Gastroesophageal sphincter (tissue), 4 donors: ENCODE data around the gene IL13. TPM values are rescaled to one million over a fixed set of nuclear protein-coding genes. Genes with fewer than 3 reads are reported as not detected.

ENCODE experiments used
- ATAC-seq: fragments of 150-250 bp; one replicate; pipeline ENCODE4 v1.9.1; 2016; ENCODE audit warnings: mild to moderate bottlenecking, moderate library complexity
- H3K27ac ChIP-seq, 4 donors: fragments of 200-600 bp; sonication (generic) in 3 of 4; 1 replicate in 3 of 4; 2 replicates in 1 of 4; pipeline ENCODE4 v1.5.1; 2016 to 2019
- H3K27me3 ChIP-seq: fragments of 200-600 bp; sonication (generic); one replicate; pipeline ENCODE4 v1.5.1; 2019
- H3K36me3 ChIP-seq, 2 donors: fragments of 200-600 bp; sonication (generic); one replicate each; pipeline ENCODE4 v1.5.1; 2019; ENCODE audit warnings: control low read depth in 1 of 2
- H3K4me1 ChIP-seq, 3 donors: fragments of 200-600 bp; sonication (generic); 1 replicate in 2 of 3; 2 replicates in 1 of 3; pipeline ENCODE4 v1.5.1; 2016 to 2019; ENCODE audit warnings: control low read depth in 2 of 3
- H3K4me3 ChIP-seq, 2 donors: fragments of 200-600 bp; sonication (generic); one replicate each; pipeline ENCODE4 v1.5.1; 2019; ENCODE audit warnings: mild to moderate bottlenecking in 1 of 2, moderate library complexity in 1 of 2
- H3K9me3 ChIP-seq, 3 donors: fragments of 200-600 bp; sonication (generic); one replicate each; pipeline ENCODE4 v1.5.1; 2017 to 2019; ENCODE audit warnings: control low read depth in 2 of 3
- CTCF ChIP-seq, 4 experiments: fragments of 200-600 bp in 2 of 4; fragments of 450-650 bp in 2 of 4; sonication (generic) in 1 of 4; IDR thresholded peaks; one replicate each; pipeline ENCODE4 v1.5.1; 2017 to 2019; ENCODE audit warnings: antibody characterized with exemption in 4 of 4, mild to moderate bottlenecking in 2 of 4, moderate library complexity in 2 of 4
- EP300 ChIP-seq: sonication (generic); formaldehyde crosslinking; IDR thresholded peaks from one replicate; pipeline ENCODE4 v1.6.1; 2017; ENCODE audit warnings: antibody characterized with exemption, mild to moderate bottlenecking
- POLR2A ChIP-seq, 2 donors: fragments of 450-650 bp; IDR thresholded peaks; one replicate each; pipeline ENCODE4 v1.6.1; 2017; ENCODE audit warnings: antibody characterized with exemption in 2 of 2, mild to moderate bottlenecking in 2 of 2, moderate library complexity in 1 of 2
- POLR2AphosphoS5 ChIP-seq: sonication (generic); formaldehyde crosslinking; IDR thresholded peaks from one replicate; pipeline ENCODE4 v1.6.1; 2017; ENCODE audit warnings: antibody characterized with exemption
- WGBS, 2 donors: methylation state at CpG; one replicate each; pipeline ENCODE4 v1.1.5; 2018; ENCODE audit warnings: low coverage in 1 of 2; 5-methylcytosine and 5-hydroxymethylcytosine counted together
- total RNA-seq, 4 donors: library from RNA; depleted of rRNA; stranded (reverse); fragments of >200 nt; gene quantifications; one replicate each; pipeline ENCODE4 v1.1.0, GENCODE V29; 2016

Gene IL13
- total RNA-seq, 4 donors from 2014 or later = not detected

- H3K4me1 ChIP-seq = peaks cover 0 to 21% (median 0%) of the 10 kb centered on the region in 3 donors
- H3K27ac ChIP-seq = peak overlapping the region in 3 of 4 donors; percentile 52 to 73 (median 66)
- H3K4me3 ChIP-seq = no peak overlapping the region
- TF ChIP-seq EP300 (no peak), POLR2A (IDR thresholded peaks at IDR 0.05) (no peak), POLR2AphosphoS5 (peak; percentile 46)
- peak; percentile 50 for ATAC-seq
- no peaks in the 10 kb centered on the region for H3K36me3 ChIP-seq
- WGBS, 2 donors = 41 to 56% methylated on average over 5 to 8 of the region's 13 CpGs
- no peaks in the 10 kb centered on the region for H3K9me3 ChIP-seq
- no peaks in the 10 kb centered on the region for H3K27me3 ChIP-seq
Measured at GRCh38 chr5:132674671-132675506, 16.9 kb downstream of the IL13 start.

DNA sequence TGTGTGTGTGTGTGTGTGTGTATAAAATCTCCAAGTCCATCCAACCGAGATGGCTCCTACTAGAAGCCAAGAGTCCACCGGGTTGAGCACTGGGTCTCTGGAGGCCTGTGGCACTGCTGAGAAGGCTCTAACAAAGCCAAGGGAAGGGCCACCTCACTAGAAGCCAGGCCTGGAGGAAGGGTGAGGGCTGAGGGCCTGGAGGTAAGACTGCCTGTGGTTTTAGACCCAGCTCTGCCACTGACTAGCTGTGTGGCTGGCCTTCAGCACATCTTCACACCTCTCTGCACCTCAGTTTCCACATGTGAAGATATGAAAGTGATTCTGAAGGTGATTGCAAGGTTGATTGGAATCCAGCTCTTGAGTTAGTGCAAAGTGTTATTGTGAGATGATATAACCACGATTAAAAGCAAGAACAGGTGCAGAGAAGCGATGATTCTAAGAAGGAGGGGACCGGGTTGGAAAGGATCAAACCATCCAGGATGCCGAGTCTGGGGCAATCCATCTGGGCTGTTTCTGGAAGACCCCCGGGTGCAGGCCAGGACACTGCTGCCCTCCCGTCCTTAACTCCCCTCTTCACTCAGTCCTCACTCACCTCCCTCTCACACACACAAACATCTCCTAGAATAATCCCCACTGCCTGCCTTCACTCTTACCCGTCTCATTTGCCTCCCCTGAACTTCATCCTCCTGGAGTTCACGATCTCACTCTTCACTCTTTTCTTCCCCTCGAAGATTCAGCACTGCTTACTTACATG, 18.1 kb downstream of the IL13 start:
- no peaks in the 10 kb centered on the region for H3K36me3 ChIP-seq
- no peak overlapping the region for H3K27ac ChIP-seq
- no peaks in the 10 kb centered on the region for H3K27me3 ChIP-seq
- H3K4me1 ChIP-seq = peaks cover 0 to 21% (median 0%) of the 10 kb centered on the region in 3 donors
- no peaks in the 10 kb centered on the region for H3K9me3 ChIP-seq
- no peak overlapping the region for H3K4me3 ChIP-seq
- ATAC-seq = no peak
- whole genome bisulfite sequencing, 2 donors = 86 to 97% methylated on average over 7 to 9 of the region's 11 CpGs
- TF ChIP-seq EP300 = no peak
- TF ChIP-seq POLR2AphosphoS5 = no peak
- TF ChIP-seq CTCF (IDR thresholded peaks at IDR 0.05) = no peak
- no peak for TF ChIP-seq POLR2A (IDR thresholded peaks at IDR 0.05)

DNA sequence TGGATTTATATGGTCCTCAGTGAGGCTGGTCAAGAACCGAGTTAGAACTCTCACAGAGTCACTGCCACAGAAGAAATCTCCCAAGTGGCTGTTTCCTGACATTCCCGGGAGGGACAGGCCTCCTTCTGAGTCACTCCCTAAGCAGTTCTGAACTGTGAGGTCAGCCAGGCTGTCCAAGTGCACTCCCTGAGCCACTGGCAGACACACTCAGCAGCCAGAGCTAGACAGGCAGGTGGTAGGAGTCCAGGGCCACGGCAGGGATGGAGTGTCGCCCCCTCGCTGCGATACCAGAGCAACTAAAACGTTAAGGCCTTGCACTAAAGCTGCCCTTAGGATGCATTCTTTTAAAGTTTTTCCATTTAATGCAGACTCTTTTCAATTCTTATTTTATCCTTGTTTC, 19.2 kb downstream of the IL13 start:
- Histone ChIP-seq H3K27ac (peak overlapping the region in 2 of 4 donors; percentile 15 to 37), H3K4me1 (peaks cover 0 to 21% (median 0%) of the 10 kb centered on the region in 3 donors), H3K9me3 (no peaks in the 10 kb centered on the region), H3K36me3 (no peaks in the 10 kb centered on the region), H3K4me3 (no peak overlapping the region), H3K27me3 (no peaks in the 10 kb centered on the region)
- TF ChIP-seq CTCF (IDR thresholded peaks at IDR 0.05) = peak in 3 of 4 experiments; percentile 10 to 36 (median 11)
- no peak for TF ChIP-seq EP300
- no peak for TF ChIP-seq POLR2A (IDR thresholded peaks at IDR 0.05)
- TF ChIP-seq POLR2AphosphoS5 = peak; percentile 63
- ATAC-seq = peak; percentile 86
- 28 to 56% methylated on average over 5 to 6 of the region's 7 CpGs for WGBS, 2 donors

DNA sequence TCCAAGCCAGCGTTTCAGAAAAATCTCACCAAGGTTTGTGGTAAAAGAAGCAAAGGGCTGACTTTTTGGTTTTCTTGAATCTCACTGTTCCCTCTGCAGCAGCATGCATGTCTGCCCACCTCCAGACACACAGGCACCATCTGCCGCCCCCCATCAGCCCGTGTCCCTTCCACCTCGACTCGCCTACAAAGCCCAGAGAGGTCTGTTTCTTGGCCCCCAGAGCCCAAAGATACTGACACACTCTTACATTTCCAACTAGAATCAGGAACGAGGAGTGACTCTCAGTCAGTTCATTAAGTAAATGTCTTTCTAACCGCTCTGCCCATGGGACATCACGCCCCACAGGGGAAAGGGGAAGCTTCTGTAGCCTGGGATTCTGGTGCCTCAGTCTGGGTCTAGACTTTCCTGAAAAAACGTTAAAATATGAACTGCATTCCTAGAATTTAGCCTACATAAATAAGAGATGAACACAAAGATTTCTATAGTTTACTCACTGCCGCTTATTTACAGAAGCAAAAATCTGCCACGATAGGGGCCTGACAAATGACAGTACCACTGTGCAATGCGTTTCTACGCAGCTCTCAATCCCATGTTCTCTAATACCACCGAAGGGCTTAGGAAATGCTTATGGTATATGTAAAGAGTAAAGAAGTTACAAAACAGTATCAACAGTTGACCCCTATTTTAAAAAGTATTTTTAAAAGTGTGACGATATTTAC, 19.9 kb downstream of the IL13 start:
- Histone ChIP-seq H3K27me3 (no peaks in the 10 kb centered on the region), H3K4me1 (peaks cover 0 to 21% (median 0%) of the 10 kb centered on the region in 3 donors), H3K9me3 (no peaks in the 10 kb centered on the region), H3K36me3 (no peaks in the 10 kb centered on the region), H3K27ac (no peak overlapping the region), H3K4me3 (no peak overlapping the region)
- TF ChIP-seq POLR2A (IDR thresholded peaks at IDR 0.05) = no peak
- TF ChIP-seq CTCF (IDR thresholded peaks at IDR 0.05) = no peak
- TF ChIP-seq POLR2AphosphoS5 = no peak
- no peak for TF ChIP-seq EP300
- ATAC-seq = no peak
- WGBS, 2 donors = 79 to 85% methylated on average over 11 to 13 of the region's 15 CpGs

DNA sequence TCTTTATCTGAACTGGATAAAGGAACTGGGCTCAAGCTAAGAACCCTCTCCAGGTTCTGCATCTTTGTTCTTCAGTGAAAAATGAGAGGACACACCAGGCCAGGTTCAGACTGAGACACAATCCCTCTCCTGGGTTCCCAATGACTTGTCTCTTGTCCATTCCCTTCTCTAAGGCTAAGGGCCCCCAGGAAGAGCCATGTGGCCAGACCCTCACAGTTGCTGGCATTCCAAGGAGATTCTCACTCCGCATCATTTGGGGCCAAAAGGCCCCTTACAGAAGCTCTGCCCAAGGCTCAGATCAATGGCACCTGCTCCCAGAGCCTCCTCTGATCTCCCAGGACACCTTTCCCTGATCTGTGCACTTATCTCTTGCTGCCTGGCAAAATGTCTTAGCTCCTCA, 20.8 kb downstream of the IL13 start:
- TF ChIP-seq POLR2A (IDR thresholded peaks at IDR 0.05) (no peak), CTCF (IDR thresholded peaks at IDR 0.05) (no peak), POLR2AphosphoS5 (no peak), EP300 (no peak)
- Histone ChIP-seq H3K36me3 (no peaks in the 10 kb centered on the region), H3K4me1 (peaks cover 0 to 21% (median 0%) of the 10 kb centered on the region in 3 donors), H3K4me3 (no peak overlapping the region), H3K27ac (no peak overlapping the region), H3K27me3 (no peaks in the 10 kb centered on the region), H3K9me3 (no peaks in the 10 kb centered on the region)
- 100% methylated on average over 1 of the region's 1 CpG for WGBS, 2 donors
- ATAC-seq = no peak
